ENCODE data around the gene GSC2.
A peak's percentile ranks its signal among the peaks of the same experiment; 100 is the strongest.
"Not testable (repeated sequence)": the region's sequence is repeated elsewhere in the genome, so short reads cannot be mapped to it uniquely, and the experiment has no call there.

Gene GSC2

GRCh38 chr22:19178065-19178656 is 28.1 kb upstream of the GSC2 start:
- peak; percentile 31 for DNase-seq (ENCODE audit: low spot score)

- DNase-seq (ENCODE audit: low spot score), result no peak
These were observed 27.3 kb upstream of the GSC2 start for GRCh38 chr22:19177164-19178064.

GRCh38 chr22:19176732-19177131 is 26.6 kb upstream of the GSC2 start:
- DNase-seq (ENCODE audit: low spot score), result no peak

GRCh38 chr22:19176175-19176643 is 26.1 kb upstream of the GSC2 start:
- DNase-seq (ENCODE audit: low spot score), result no peak

- DNase-seq (ENCODE audit: low spot score), result no peak
These were observed 25.6 kb upstream of the GSC2 start for GRCh38 chr22:19175602-19176174.

- no peak for DNase-seq (ENCODE audit: low spot score)
These were observed 25.0 kb upstream of the GSC2 start for GRCh38 chr22:19175026-19175601.

GRCh38 chr22:19174106-19175025 is 24.3 kb upstream of the GSC2 start:
- DNase-seq (ENCODE audit: low spot score), result no peak

- no peak for DNase-seq (ENCODE audit: low spot score)
These were observed 23.2 kb upstream of the GSC2 start for GRCh38 chr22:19173047-19174035.

- DNase-seq (ENCODE audit: low spot score), result no peak
These were observed 22.3 kb upstream of the GSC2 start for GRCh38 chr22:19172213-19173046.

GRCh38 chr22:19169947-19170318 is 19.8 kb upstream of the GSC2 start:
- DNase-seq (ENCODE audit: low spot score), result no peak

- DNase-seq (ENCODE audit: low spot score), result no peak
These were observed 19.2 kb upstream of the GSC2 start for GRCh38 chr22:19169002-19169946.

GRCh38 chr22:19168088-19168890 is 18.2 kb upstream of the GSC2 start:
- no peak for DNase-seq (ENCODE audit: low spot score)

- no peak for DNase-seq (ENCODE audit: low spot score)
These were observed 17.2 kb upstream of the GSC2 start for GRCh38 chr22:19167106-19167869.

GRCh38 chr22:19166421-19166820 is 16.3 kb upstream of the GSC2 start:
- no peak for DNase-seq (ENCODE audit: low spot score)

GRCh38 chr22:19164425-19164824 is 14.3 kb upstream of the GSC2 start:
- no peak for DNase-seq (ENCODE audit: low spot score)

GRCh38 chr22:19158649-19159048 is 8.6 kb upstream of the GSC2 start:
- DNase-seq (ENCODE audit: low spot score), result not testable (repeated sequence)

GRCh38 chr22:19156109-19156508 is 6.0 kb upstream of the GSC2 start:
- DNase-seq (ENCODE audit: low spot score), result not testable (repeated sequence)
